Neural cell (in vitro differentiated cells): Measurements from ENCODE around the gene TSPAN31. TPM values are rescaled to one million over a fixed set of nuclear protein-coding genes. Genes with fewer than 3 reads are reported as not detected.

ENCODE experiments used
- H2AFZ ChIP-seq: fragments of 200-600, 300-800 bp; sonication (generic), shearing (Covaris generic); 2 replicates; pipeline ENCODE4 v1.6.0; 2014; ENCODE audit warnings: low read depth, mild to moderate bottlenecking, antibody characterized with exemption, low read length, moderate library complexity
- H3F3A ChIP-seq: fragments of 200-600 bp; shearing (Covaris generic); 2 replicates; pipeline ENCODE4 v1.6.1; 2016; ENCODE audit warnings: mild to moderate bottlenecking, moderate library complexity, mixed read lengths, antibody characterized with exemption, low read length; ENCODE audit not compliant: insufficient read depth, poor library complexity, severe bottlenecking
- H3K27ac ChIP-seq: fragments of 200-600, 300-800 bp; sonication (generic), shearing (Covaris generic); 2 replicates; pipeline ENCODE4 v1.5.1; 2014; ENCODE audit warnings: mild to moderate bottlenecking, low read length, moderate library complexity
- H3K27me3 ChIP-seq: fragments of 300-800, 200-600 bp; sonication (generic), shearing (Covaris generic); 2 replicates; pipeline ENCODE4 v1.6.0; 2014; ENCODE audit warnings: mild to moderate bottlenecking, low read depth, low read length, moderate library complexity; ENCODE audit not compliant: insufficient read depth
- H3K36me3 ChIP-seq: fragments of 300-800, 200-600 bp; sonication (generic), shearing (Covaris generic); 2 replicates; pipeline ENCODE4 v1.5.1; 2014; ENCODE audit warnings: mild to moderate bottlenecking, antibody characterized with exemption, low read length, moderate library complexity; ENCODE audit not compliant: insufficient read depth
- H3K4me2 ChIP-seq: fragments of 300-800, 200-600 bp; sonication (generic), shearing (Covaris generic); 2 replicates; pipeline ENCODE4 v1.6.0; 2014; ENCODE audit warnings: mild to moderate bottlenecking, low read length
- H3K4me3 ChIP-seq: fragments of 300-800, 200-600 bp; sonication (generic), shearing (Covaris generic); 2 replicates; pipeline ENCODE4 v1.5.1; 2014; ENCODE audit warnings: mild to moderate bottlenecking, low read length, moderate library complexity
- H3K79me2 ChIP-seq: fragments of 200-600 bp; shearing (Covaris generic); replicated peaks from 2 replicates; pipeline ENCODE4 v1.6.0; 2014; ENCODE audit warnings: mild to moderate bottlenecking, low read length, moderate library complexity; ENCODE audit not compliant: insufficient read depth
- H3K9ac ChIP-seq: fragments of 300-800, 200-600 bp; sonication (generic), shearing (Covaris generic); 2 replicates; pipeline ENCODE4 v1.6.1; 2016; ENCODE audit warnings: mild to moderate bottlenecking, low read length, mixed read lengths
- H3K9me2 ChIP-seq: fragments of 200-600 bp; shearing (Covaris generic); 2 replicates; pipeline ENCODE4 v1.6.1; 2016; ENCODE audit warnings: mild to moderate bottlenecking, low read length, mixed read lengths; ENCODE audit not compliant: insufficient read depth
- H3K9me3 ChIP-seq: fragments of 200-600, 300-800 bp; sonication (generic), shearing (Covaris generic); 2 replicates; pipeline ENCODE4 v1.6.1; 2016; ENCODE audit warnings: mild to moderate bottlenecking, mixed run types, low read length, moderate library complexity, mixed read lengths
- H4K20me1 ChIP-seq: fragments of 200-600 bp; shearing (Covaris generic); 2 replicates; pipeline ENCODE4 v1.6.1; 2016; ENCODE audit warnings: mild to moderate bottlenecking, mixed run types; ENCODE audit not compliant: insufficient read depth
- CTCF ChIP-seq: fragments of 450-650 bp; IDR thresholded peaks from 2 replicates; pipeline ENCODE4 v1.5.1; 2014; ENCODE audit warnings: antibody characterized with exemption, mild to moderate bottlenecking, moderate library complexity; ENCODE audit not compliant: poor library complexity, severe bottlenecking
- EP300 ChIP-seq: fragments of 450-650 bp; conservative IDR thresholded peaks from 2 replicates; pipeline ENCODE4 v1.6.1; 2014; ENCODE audit warnings: antibody characterized with exemption, mild to moderate bottlenecking, moderate library complexity; ENCODE audit not compliant: poor library complexity, severe bottlenecking
- EZH2 ChIP-seq: fragments of 200-600, 300-800 bp; shearing (Covaris generic), sonication (generic); IDR thresholded peaks from 2 replicates; pipeline ENCODE4 v1.6.1; 2014; ENCODE audit warnings: antibody characterized with exemption, low read length, borderline replicate concordance, mild to moderate bottlenecking; ENCODE audit not compliant: insufficient read depth, poor library complexity, severe bottlenecking
- MXI1 ChIP-seq: fragments of 450-650 bp; conservative IDR thresholded peaks from 2 replicates; pipeline ENCODE4 v1.6.1; 2014; ENCODE audit warnings: antibody characterized with exemption, mild to moderate bottlenecking; ENCODE audit not compliant: poor library complexity, severe bottlenecking
- POLR2AphosphoS5 ChIP-seq: IDR thresholded peaks from 2 replicates; pipeline ENCODE4 v1.6.1; 2012
- RAD21 ChIP-seq: fragments of 450-650 bp; conservative IDR thresholded peaks from 2 replicates; pipeline ENCODE4 v1.6.1; 2014; ENCODE audit warnings: antibody characterized with exemption, mild to moderate bottlenecking, moderate library complexity
- REST ChIP-seq: IDR thresholded peaks from 2 replicates; pipeline ENCODE4 v1.6.1; 2012; ENCODE audit warnings: borderline replicate concordance
- SMC3 ChIP-seq: fragments of 450-650 bp; conservative IDR thresholded peaks from 2 replicates; pipeline ENCODE4 v1.6.1; 2014; ENCODE audit warnings: antibody characterized with exemption, mild to moderate bottlenecking, moderate library complexity; ENCODE audit not compliant: poor library complexity
- TAF1 ChIP-seq: IDR thresholded peaks from 2 replicates; pipeline ENCODE4 v1.6.1; 2012; ENCODE audit warnings: low read depth
- polyA plus RNA-seq: library from polyadenylated mRNA; depleted of rRNA; stranded (reverse); fragments of >200 nt; gene quantifications from 2 replicates; pipeline ENCODE4 v1.2.3, GENCODE V29; 2014

Gene TSPAN31
- polyA plus RNA-seq, 1 donor from 2014 or later = 85.3 TPM

- Histone ChIP-seq H3K9me2 (no peaks in the 10 kb centered on the region), H3K4me3 (no peak overlapping the region), H2AFZ (no peak overlapping the region), H3K27ac (no peak overlapping the region), H3K79me2 (no peaks in the 10 kb centered on the region), H4K20me1 (no peaks in the 10 kb centered on the region), H3K27me3 (peaks cover 35% of the 10 kb centered on the region), H3K36me3 (peaks cover 4% of the 10 kb centered on the region), H3K9ac (no peak overlapping the region), H3K9me3 (no peaks in the 10 kb centered on the region), H3K4me2 (no peak overlapping the region), H3F3A (no peaks in the 10 kb centered on the region)
- no peak for TF ChIP-seq SMC3
- no peak for TF ChIP-seq RAD21
- TF ChIP-seq EP300 = no peak
Measured at GRCh38 chr12:57724003-57724935, 20.6 kb upstream of the TSPAN31 start.

- peaks cover 42% of the 10 kb centered on the region for H3K27me3 ChIP-seq
- H3K79me2 ChIP-seq = no peaks in the 10 kb centered on the region
- H3K9me2 ChIP-seq = no peaks in the 10 kb centered on the region
- no peak overlapping the region for H3K4me2 ChIP-seq
- no peaks in the 10 kb centered on the region for H3F3A ChIP-seq
- no peak overlapping the region for H3K27ac ChIP-seq
- peaks cover 4% of the 10 kb centered on the region for H3K36me3 ChIP-seq
- no peaks in the 10 kb centered on the region for H4K20me1 ChIP-seq
- TF ChIP-seq RAD21 (no peak), EZH2 (no peak), EP300 (no peak), CTCF (no peak), REST (no peak), SMC3 (no peak), MXI1 (no peak), POLR2AphosphoS5 (no peak), TAF1 (no peak)
- no peak overlapping the region for H2AFZ ChIP-seq
- H3K9me3 ChIP-seq = no peaks in the 10 kb centered on the region
- H3K9ac ChIP-seq = no peak overlapping the region
- no peak overlapping the region for H3K4me3 ChIP-seq
Measured at GRCh38 chr12:57724936-57725740, 19.7 kb upstream of the TSPAN31 start.
